ENCODE results near the gene ARHGEF28.

ARHGEF28 gene

DNA sequence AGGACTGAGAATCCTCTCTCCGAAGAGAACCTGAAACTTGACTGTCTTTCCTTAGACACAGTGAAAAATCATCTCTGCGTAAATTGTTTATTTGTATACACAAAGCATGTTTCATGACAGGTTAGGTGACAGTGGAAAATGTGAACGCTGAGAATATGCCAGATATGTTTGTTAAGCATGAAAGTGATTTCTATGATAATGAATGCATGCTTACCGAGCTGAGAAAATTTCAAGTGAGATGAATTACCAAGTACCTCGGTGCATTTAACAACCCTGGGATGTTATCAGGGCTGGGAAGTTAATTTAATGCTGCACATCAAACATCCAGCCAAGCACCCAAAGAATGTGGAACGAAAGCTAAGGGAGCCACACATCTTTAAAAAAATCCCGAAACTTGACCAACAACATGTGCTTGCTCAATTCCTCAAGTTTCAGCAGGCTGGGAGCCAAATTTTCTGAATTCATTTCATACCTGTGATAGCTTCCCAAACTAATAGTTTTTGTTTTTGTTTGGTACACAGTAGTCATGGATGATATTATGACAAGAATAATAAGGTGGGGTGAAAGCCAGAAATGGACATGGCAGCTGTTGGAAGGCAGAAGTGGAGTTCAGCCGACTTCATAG is 336.9 kb downstream of the ARHGEF28 start:
- DNase-seq (ENCODE audit: low read depth in 3 of 3), result no peak

DNA sequence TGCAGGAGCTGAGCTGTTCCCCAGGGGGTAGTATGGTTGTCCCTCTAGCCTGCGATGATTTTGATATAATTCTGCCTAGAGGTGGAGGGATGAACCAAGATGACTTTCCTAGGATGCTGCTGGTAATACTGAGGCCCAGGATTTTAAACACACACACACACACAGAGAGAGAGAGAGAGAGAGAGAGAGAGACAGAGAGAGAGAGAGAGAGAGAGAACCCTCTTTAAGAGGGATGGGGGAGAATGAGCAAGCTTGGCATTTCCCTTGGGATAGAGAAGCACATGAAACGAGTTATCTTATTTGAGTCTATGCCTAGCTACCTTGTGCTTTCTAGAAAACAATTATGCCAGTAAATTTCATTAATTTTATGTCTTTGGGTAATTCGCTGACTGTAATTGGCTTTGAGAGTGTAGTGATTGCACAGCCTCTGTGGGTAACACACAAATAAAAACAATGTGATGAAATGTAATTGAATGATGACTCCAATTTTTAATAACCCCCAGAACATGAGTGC is 338.4 kb downstream of the ARHGEF28 start:
- no peak for DNase-seq (ENCODE audit: low read depth in 3 of 3)

DNA sequence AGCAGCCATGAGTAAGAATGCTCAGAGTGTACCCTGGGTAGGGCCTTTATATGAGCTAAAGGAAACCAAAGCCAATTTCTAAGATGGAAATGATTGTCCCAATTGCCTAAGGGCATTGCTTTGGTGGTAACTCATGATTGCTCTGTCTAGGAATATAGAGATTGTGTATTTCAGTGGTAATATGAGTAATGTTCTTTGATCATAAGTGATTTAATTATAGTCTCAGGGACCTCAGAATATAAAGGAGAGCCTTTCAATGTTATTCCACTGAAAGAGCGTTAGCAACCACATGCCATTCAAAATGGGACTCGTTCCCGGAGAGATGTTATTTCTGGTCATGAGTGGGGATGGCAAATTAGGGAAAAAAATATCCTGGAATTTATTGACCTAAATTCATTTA is 340.5 kb downstream of the ARHGEF28 start:
- no peak for DNase-seq (ENCODE audit: low read depth in 3 of 3)

GRCh38 chr5:73967347-73967746 is 341.4 kb downstream of the ARHGEF28 start:
- DNase-seq (ENCODE audit: low read depth in 3 of 3), result no peak

GRCh38 chr5:73968246-73968645 is 342.2 kb downstream of the ARHGEF28 start:
- DNase-seq (ENCODE audit: low read depth in 3 of 3), result no peak

GRCh38 chr5:73968729-73969128 is 342.7 kb downstream of the ARHGEF28 start:
- DNase-seq (ENCODE audit: low read depth in 3 of 3), result no peak

GRCh38 chr5:73969195-73970036 is 343.4 kb downstream of the ARHGEF28 start:
- no peak for DNase-seq (ENCODE audit: low read depth in 3 of 3)

DNA sequence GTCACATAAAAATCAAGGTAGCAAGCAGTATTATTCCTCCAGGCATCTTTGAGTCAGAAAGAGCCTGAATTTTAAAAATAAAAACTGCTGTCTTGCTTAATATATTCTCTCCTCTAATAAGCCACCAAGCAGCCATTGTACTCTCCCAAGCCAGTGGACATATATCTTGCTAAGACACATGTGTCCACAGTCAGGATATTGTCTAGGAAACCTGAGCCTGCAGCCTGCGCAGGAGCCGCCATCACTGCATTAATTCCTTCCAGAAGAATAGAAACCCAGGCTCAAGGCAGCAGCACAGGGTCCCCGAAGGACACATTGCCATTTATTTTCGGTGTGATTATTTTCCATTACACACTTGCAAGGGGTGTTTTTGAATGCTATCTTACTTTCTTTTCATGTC is 345.3 kb downstream of the ARHGEF28 start:
- DNase-seq (ENCODE audit: low read depth in 3 of 3), result no peak

DNA sequence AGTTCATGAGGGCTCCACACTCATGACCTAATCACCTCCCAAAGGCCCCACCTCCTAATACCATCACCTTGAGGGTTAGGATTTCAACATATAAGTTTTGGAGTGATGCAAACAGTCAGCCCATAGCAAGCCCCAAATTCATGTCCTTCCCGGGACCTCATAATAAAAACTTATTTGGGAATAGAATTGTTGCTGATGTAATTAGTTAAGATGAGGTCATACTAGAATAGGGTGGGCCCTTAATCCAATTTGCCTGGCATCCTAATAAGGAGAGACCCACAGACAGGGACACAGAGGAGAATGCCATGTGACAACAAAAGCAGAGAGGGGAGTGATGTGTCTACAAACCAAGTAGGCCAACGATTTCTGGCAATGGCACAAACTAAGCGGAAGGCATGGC is 347.1 kb downstream of the ARHGEF28 start:
- no peak for DNase-seq (ENCODE audit: low read depth in 3 of 3)

DNA sequence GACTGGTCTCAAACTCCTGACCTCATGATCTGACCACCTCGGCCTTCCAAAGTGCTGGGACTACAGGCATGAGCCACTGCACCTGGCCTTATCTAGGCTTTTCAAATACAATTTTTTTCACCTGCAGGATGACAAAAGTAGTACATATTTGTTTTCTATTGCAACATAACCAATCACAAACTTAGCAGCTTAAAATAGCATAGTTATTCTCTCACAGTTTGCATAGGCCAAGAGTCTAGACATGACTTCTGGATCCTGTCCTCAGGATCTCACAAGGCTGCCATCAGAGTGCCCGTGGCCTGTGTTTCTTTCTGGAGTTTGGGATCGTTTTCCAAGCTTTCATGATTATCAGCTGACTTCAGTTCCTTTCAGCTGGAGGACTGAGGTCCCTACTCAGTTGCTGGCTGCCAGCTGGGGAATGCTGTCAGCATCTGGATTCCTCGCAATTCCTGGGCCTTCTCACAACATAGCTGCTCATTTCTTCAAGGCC is 348.9 kb downstream of the ARHGEF28 start:
- DNase-seq (ENCODE audit: low read depth in 3 of 3), result no peak

- DNase-seq (ENCODE audit: low read depth in 3 of 3), result no peak
These were observed 349.8 kb downstream of the ARHGEF28 start for GRCh38 chr5:73975845-73976244.

GRCh38 chr5:73977146-73977545 is 351.1 kb downstream of the ARHGEF28 start:
- DNase-seq (ENCODE audit: low read depth in 3 of 3), result no peak

DNA sequence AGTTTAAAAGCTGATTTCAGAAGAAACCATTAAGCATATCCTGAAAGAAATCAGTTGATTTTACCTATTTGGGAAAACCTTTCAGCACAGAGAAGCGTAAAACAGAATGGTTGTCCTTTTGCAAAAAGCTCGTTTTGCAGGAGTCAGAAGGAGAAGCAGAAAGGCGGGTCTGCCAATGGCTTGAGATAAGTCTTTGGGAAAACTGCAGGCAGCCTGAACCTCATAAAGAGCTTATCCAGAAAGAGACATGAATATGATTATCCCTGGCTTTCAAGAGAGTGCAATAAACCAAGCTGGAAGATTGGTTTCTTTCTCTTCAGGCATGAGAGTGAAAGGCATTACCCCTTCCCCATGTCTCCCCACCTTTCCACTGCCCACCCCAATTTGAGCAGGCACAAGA is 353.3 kb downstream of the ARHGEF28 start:
- no peak for DNase-seq (ENCODE audit: low read depth in 3 of 3)

DNA sequence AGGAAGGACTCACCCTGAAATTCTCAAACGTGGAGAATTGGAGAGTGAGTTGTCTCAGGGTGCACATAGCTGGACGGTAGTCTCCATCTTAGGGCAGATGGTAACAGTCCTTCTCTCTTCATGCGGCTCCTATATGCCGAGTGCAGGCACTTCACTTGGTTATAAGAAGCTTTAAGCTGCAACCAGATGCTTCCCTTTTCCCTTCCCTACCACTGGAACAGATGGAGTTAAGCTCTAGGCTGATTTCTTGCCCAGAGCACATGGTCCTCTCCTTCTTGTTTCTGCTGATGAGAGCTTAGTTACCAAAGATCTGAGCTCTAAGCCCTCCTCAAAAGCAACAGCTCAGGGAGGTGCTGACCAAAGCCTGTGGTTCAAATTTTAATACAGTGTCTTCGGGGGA is 355.7 kb downstream of the ARHGEF28 start:
- no peak for DNase-seq (ENCODE audit: low read depth in 3 of 3)

DNA sequence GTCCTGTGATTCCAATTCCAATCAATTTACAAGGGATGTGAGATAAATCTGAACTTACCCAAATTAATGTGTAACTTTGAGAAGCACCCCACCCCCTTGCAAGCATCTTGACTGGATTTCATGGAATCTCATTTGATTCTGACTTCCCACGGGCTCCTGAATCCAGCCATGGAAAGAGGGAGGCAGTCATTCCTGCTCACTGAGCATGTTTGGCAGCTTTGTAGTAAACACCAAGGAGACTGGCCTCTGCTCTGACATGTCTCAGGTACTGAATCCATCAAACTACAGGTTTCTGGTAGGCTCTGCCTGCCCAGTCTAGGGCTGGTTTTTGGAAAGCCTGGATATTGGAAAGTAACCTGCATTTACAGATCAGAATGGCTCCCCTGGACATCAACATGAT is 357.6 kb downstream of the ARHGEF28 start:
- no peak for DNase-seq (ENCODE audit: low read depth in 3 of 3)

GRCh38 chr5:73985145-73985544 is 359.1 kb downstream of the ARHGEF28 start:
- no peak for DNase-seq (ENCODE audit: low read depth in 3 of 3)

GRCh38 chr5:73986729-73987128 is 360.7 kb downstream of the ARHGEF28 start:
- no peak for DNase-seq (ENCODE audit: low read depth in 3 of 3)

GRCh38 chr5:73987915-73988314 is 361.9 kb downstream of the ARHGEF28 start:
- no peak for DNase-seq (ENCODE audit: low read depth in 3 of 3)

GRCh38 chr5:73989956-73990355 is 364.0 kb downstream of the ARHGEF28 start:
- no peak for DNase-seq (ENCODE audit: low read depth in 3 of 3)

All from stimulated activated CD4-positive, alpha-beta T cell treated with anti-CD3 and anti-CD28 coated beads, TNF-alpha, amount 100 ng/mL, for 4 hours (primary cell).